Osteoblast (primary cell): ENCODE data around the gene RNASEH2A. TPM values are rescaled to one million over a fixed set of nuclear protein-coding genes. Genes with fewer than 3 reads are reported as not detected.

Source experiments
- DNase-seq: peaks from one replicate; pipeline ENCODE4 v3.0.0; 2011; ENCODE audit warnings: low spot score, mixed read lengths; ENCODE audit not compliant: insufficient read length; ENCODE audit errors: missing footprints
- H2AFZ ChIP-seq: 2 replicates; pipeline ENCODE4 v1.6.0; 2011; ENCODE audit warnings: mild to moderate bottlenecking, low read length
- H3K27ac ChIP-seq: 2 replicates; pipeline ENCODE4 v1.5.1; 2011; ENCODE audit warnings: mild to moderate bottlenecking, low read depth, low read length, moderate library complexity
- H3K27me3 ChIP-seq: 2 replicates; pipeline ENCODE4 v1.6.0; 2012; ENCODE audit warnings: mild to moderate bottlenecking, control low read depth, inconsistent platforms, low read length, moderate library complexity; ENCODE audit not compliant: insufficient read depth
- H3K36me3 ChIP-seq: 2 replicates; pipeline ENCODE4 v1.5.1; 2011; ENCODE audit warnings: mild to moderate bottlenecking, low read length, control low read depth, moderate library complexity; ENCODE audit not compliant: insufficient read depth
- H3K4me1 ChIP-seq: 2 replicates; pipeline ENCODE4 v1.5.1; 2011; ENCODE audit warnings: mild to moderate bottlenecking, low read length, control low read depth, moderate library complexity; ENCODE audit not compliant: insufficient read depth
- H3K4me2 ChIP-seq: 2 replicates; pipeline ENCODE4 v1.6.0; 2011; ENCODE audit warnings: mild to moderate bottlenecking, low read length; ENCODE audit not compliant: insufficient read depth
- H3K4me3 ChIP-seq: fragments of 200-600 bp; sonication (generic); 3 replicates; pipeline ENCODE4 v1.5.1; 2012; ENCODE audit warnings: mild to moderate bottlenecking, low read length, inconsistent platforms; ENCODE audit not compliant: insufficient read depth
- H3K79me2 ChIP-seq: 2 replicates; pipeline ENCODE4 v1.6.0; 2012; ENCODE audit warnings: mild to moderate bottlenecking, low read length, control low read depth, inconsistent platforms; ENCODE audit not compliant: insufficient read depth
- H3K9me3 ChIP-seq: 2 replicates; pipeline ENCODE4 v1.5.1; 2011; ENCODE audit warnings: low read depth, low read length, control low read depth
- H4K20me1 ChIP-seq: 2 replicates; pipeline ENCODE4 v1.6.0; 2012; ENCODE audit warnings: mild to moderate bottlenecking, low read length, control low read depth; ENCODE audit not compliant: insufficient read depth
- total RNA-seq: library from RNA; depleted of rRNA; stranded (reverse); fragments of >200 nt; gene quantifications from 2 replicates; pipeline ENCODE4 v1.2.3, GENCODE V29; 2012
- TF ChIP-seq, protein P1 (sequence below): IDR thresholded peaks from 2 replicates; pipeline ENCODE4 v1.5.1; 2011; ENCODE audit warnings: mild to moderate bottlenecking, low read depth, low read length, moderate library complexity; ENCODE audit errors: extremely low read depth

Gene RNASEH2A
- total RNA-seq, 1 donor = 7.6 TPM

GRCh38 chr19:12783291-12783848, 23.0 kb upstream of the RNASEH2A start:
- no peaks in the 10 kb centered on the region for H3K36me3 ChIP-seq
- no peak overlapping the region for H2AFZ ChIP-seq
- H3K4me2 ChIP-seq = peak overlapping the region; percentile 73

GRCh38 chr19:12783849-12784393, 22.5 kb upstream of the RNASEH2A start:
- TF ChIP-seq, protein P1, sequence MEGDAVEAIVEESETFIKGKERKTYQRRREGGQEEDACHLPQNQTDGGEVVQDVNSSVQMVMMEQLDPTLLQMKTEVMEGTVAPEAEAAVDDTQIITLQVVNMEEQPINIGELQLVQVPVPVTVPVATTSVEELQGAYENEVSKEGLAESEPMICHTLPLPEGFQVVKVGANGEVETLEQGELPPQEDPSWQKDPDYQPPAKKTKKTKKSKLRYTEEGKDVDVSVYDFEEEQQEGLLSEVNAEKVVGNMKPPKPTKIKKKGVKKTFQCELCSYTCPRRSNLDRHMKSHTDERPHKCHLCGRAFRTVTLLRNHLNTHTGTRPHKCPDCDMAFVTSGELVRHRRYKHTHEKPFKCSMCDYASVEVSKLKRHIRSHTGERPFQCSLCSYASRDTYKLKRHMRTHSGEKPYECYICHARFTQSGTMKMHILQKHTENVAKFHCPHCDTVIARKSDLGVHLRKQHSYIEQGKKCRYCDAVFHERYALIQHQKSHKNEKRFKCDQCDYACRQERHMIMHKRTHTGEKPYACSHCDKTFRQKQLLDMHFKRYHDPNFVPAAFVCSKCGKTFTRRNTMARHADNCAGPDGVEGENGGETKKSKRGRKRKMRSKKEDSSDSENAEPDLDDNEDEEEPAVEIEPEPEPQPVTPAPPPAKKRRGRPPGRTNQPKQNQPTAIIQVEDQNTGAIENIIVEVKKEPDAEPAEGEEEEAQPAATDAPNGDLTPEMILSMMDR = no peak
- Histone ChIP-seq H3K27me3 (no peaks in the 10 kb centered on the region), H3K79me2 (no peaks in the 10 kb centered on the region), H3K9me3 (no peaks in the 10 kb centered on the region), H3K4me1 (peaks cover 34% of the 10 kb centered on the region), H3K36me3 (no peaks in the 10 kb centered on the region), H3K4me3 (no peak overlapping the region), H3K27ac (peak overlapping the region; percentile 86), H3K4me2 (no peak overlapping the region), H4K20me1 (no peaks in the 10 kb centered on the region), H2AFZ (no peak overlapping the region)
- DNase-seq = peak; percentile 74

More at GRCh38 chr19:12783291-12783848, 23.0 kb upstream of the RNASEH2A start:
- Histone ChIP-seq H3K27ac (peak overlapping the region; percentile 86), H3K27me3 (no peaks in the 10 kb centered on the region), H3K79me2 (no peaks in the 10 kb centered on the region), H3K9me3 (no peaks in the 10 kb centered on the region), H3K4me1 (peaks cover 34% of the 10 kb centered on the region), H3K4me3 (peak overlapping the region; percentile 72), H4K20me1 (no peaks in the 10 kb centered on the region)
- TF ChIP-seq, protein P1 = no peak
- DNase-seq = peak; percentile 86

DNA sequence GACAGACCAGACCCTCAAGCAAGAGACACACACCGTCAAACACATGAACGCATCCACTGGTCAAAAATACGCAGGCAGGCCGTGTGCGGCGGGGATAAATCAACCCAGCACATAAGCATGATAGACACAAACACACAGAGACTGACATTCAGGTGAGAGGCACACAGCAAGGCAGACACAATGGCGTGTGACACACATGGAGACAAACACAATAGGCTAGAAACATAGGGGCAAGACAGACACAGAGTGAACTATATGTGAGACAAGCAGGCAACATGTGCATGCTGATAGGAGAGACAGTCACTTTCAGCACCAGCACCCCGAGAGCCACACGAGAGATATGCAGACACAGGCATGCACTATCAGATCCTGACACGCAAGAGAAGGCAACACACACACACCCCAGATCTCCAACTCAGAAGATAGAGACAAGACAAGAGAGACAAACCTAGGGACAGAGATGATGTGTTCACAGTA, 22.0 kb upstream of the RNASEH2A start:
- H4K20me1 ChIP-seq = no peaks in the 10 kb centered on the region
- H3K4me2 ChIP-seq = no peak overlapping the region
- no peak overlapping the region for H3K4me3 ChIP-seq
- H3K36me3 ChIP-seq = no peaks in the 10 kb centered on the region
- H3K4me1 ChIP-seq = peaks cover 34% of the 10 kb centered on the region
- DNase-seq = peak; percentile 91
- H2AFZ ChIP-seq = no peak overlapping the region
- H3K27me3 ChIP-seq = no peaks in the 10 kb centered on the region
- no peaks in the 10 kb centered on the region for H3K9me3 ChIP-seq
- H3K79me2 ChIP-seq = no peaks in the 10 kb centered on the region
- H3K27ac ChIP-seq = peak overlapping the region; percentile 86
- TF ChIP-seq, protein P1 = no peak

- Histone ChIP-seq H4K20me1 (no peaks in the 10 kb centered on the region), H2AFZ (no peak overlapping the region), H3K4me1 (peaks cover 31% of the 10 kb centered on the region), H3K79me2 (no peaks in the 10 kb centered on the region), H3K4me3 (no peak overlapping the region), H3K4me2 (no peak overlapping the region), H3K27me3 (no peaks in the 10 kb centered on the region), H3K27ac (peak overlapping the region; percentile 86), H3K36me3 (no peaks in the 10 kb centered on the region), H3K9me3 (no peaks in the 10 kb centered on the region)
- peak; percentile 86 for DNase-seq
- TF ChIP-seq, protein P1 = no peak
Measured at GRCh38 chr19:12784871-12785430, 21.4 kb upstream of the RNASEH2A start.
